CD4-positive, alpha-beta T cell treated with Interleukin-6 for 4 hours (primary cell): ENCODE measurements around the gene ETV3L.
"Not testable (repeated sequence)": the region's sequence is repeated elsewhere in the genome, so short reads cannot be mapped to it uniquely, and the experiment has no call there.

Experiments
- DNase-seq: peaks from one replicate; pipeline ENCODE4 v3.0.0-alpha.2; 2020; ENCODE audit warnings: mixed read lengths

ETV3L gene

DNA sequence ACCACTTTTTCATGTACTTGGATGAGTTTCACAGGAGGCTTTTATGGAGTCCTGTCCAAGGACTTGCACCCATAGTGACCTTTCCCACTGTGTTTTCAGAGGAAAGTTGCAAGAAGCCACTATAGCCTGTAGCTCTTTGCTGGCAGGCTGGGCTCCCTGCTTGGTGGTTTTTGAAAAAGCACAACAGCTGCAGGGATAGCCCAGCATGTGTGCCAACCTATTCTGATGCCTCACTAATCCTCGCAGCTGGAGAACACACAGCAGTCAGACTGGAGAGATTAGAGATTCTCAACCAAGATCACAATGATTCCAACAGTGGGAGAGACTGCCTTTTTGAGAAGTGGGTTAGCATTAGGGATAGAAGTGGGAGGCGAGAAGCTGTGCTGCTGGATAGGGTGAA lies 30.0 kb downstream of the ETV3L start:
- DNase-seq, result no peak

- DNase-seq, result not testable (repeated sequence)
These were observed 40.4 kb downstream of the ETV3L start for GRCh38 chr1:157059241-157059640.

DNA sequence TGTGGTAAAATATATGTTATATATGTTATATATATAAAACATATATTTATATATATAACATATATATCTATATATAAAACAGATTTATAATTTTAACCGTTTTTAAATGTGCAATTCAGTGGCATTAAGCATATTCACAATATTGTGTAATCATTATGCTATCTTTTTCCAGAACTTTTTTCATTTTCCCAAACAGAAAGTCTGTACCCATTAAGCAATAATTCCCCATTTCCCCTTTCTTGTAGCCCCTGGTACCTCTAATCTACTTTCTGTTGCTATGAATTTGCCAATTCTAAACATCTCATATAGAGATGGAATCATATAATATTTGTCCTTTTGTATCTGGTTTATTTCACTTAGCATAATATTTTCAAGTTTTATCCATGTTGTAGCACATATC lies 43.3 kb downstream of the ETV3L start:
- DNase-seq, result no peak

DNA sequence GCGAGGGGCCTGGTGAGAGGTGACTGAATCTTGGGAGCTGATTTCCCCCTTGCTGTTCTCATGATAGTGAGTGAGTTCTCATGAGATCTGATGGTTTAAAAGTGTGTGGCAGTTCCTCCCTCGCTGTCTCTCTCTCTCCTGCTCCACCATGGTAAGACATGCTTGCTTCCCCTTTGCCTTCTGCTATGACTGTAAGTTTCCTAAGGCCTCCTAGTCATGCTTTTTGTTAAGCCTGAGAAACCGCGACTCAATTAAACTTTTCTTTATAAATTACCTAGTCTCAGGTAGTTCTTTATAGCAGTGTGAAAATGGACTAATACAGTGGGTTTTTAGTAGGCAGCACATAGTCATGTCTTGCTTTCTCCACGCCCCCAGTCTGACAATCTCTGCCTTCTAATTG lies 43.9 kb downstream of the ETV3L start:
- DNase-seq, result not testable (repeated sequence)

- no peak for DNase-seq
These were observed 48.8 kb downstream of the ETV3L start for GRCh38 chr1:157050836-157051235.

GRCh38 chr1:157047062-157047410 lies 52.6 kb downstream of the ETV3L start:
- DNase-seq, result no peak

DNA sequence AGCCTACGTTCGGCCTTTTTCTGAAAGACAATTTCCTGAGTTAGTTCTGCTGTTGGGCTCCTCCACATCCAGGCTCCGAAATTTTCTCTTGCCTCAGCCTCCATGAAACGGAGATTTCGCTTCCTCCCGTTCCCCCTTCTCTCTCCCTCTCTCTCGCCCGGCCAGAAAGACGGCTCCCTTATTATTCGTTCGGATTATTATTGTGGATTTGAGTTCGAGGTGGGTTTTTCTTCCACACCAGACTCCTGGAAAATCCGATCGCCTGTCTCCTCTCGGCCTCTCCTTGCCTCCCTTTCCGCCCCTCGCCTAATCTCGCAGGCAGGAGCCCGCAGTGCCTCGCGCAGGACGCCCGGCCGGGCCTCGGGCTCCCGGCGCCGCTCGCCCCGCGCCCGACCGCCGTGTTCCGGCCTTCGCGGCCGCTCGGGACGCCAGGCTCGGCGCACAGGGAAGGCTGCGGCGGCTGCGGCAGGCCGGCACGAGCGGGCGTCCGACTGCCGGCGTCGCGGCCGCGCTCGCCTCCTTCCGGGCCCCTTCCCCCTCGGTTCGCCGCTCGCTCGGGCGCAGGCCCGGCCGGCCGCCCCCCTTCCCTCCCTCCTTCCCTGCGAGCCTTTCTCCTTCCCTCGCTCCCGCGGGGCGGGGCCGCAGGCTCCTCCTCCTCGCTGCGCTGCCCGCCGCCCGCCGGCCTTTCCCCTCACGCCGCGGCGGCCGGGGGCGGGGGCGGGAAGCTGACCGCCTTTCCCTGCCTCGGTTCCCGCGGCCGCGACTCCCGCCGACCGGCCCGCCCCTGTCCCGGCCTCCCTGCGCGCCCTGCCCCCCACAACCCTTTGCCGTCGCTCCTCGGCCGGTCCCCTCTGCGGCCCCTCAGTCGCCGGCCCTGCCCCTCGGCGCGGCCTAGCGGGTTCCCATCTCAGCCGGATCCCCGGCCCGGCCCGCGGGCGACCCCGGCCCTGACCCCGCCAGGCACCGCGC lies 54.1 kb downstream of the ETV3L start, which contains the start of gene ARHGEF11:
TSS of gene ARHGEF11 (minus strand) at position 493 of the 969 bp plus-strand sequence. CDS start 1,412 bp downstream, outside the sequence.
- peak; percentile 22 for DNase-seq

DNA sequence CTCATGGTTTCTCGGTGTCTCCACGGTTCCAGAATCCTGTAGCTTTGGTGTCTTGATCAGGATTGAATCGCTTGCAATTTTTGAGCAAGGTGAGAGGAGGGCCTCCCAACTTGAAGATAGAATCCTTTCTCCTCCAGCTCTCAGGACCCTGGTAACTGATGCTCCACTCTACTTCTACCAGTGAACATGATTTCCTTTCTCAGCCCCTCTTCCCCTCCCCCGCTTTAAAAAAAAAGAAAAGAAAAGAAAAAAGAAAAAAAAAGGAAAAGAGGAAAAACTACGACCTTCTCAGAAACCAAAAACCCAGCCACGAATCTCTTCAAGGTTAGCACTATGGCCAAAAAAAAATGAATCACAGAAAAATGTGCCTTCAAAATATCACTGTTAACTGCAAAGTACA lies 55.3 kb downstream of the ETV3L start:
- no peak for DNase-seq

- no peak for DNase-seq
These were observed 55.9 kb downstream of the ETV3L start for GRCh38 chr1:157043685-157044084.

GRCh38 chr1:157042846-157043245 lies 56.8 kb downstream of the ETV3L start:
- DNase-seq, result no peak
